Skeletal muscle tissue (tissue), 4 donors: ENCODE results near the gene RHOT1. TPM values are rescaled to one million over a fixed set of nuclear protein-coding genes. Genes with fewer than 3 reads are reported as not detected.

Experiments
- H3K27ac ChIP-seq: one replicate; pipeline ENCODE4 v1.7.0; 2013; ENCODE audit warnings: mild to moderate bottlenecking, low read depth, low read length, inconsistent platforms
- H3K27me3 ChIP-seq, 3 donors: one replicate each; pipeline ENCODE4 v1.7.0; 2013; ENCODE audit warnings: low read length in 3 of 3; ENCODE audit not compliant: control insufficient read depth in 3 of 3, insufficient read depth in 3 of 3
- H3K36me3 ChIP-seq, 3 donors: one replicate each; pipeline ENCODE4 v1.7.0; 2013; ENCODE audit warnings: low read length in 3 of 3; ENCODE audit not compliant: control insufficient read depth in 3 of 3, insufficient read depth in 3 of 3
- H3K4me1 ChIP-seq, 3 donors: one replicate each; pipeline ENCODE4 v1.7.0; 2013; ENCODE audit warnings: low read length in 3 of 3, mild to moderate bottlenecking in 3 of 3; ENCODE audit not compliant: control insufficient read depth in 3 of 3, insufficient read depth in 3 of 3
- H3K4me3 ChIP-seq, 3 donors: one replicate each; pipeline ENCODE4 v1.7.0; 2013; ENCODE audit warnings: low read length in 3 of 3
- H3K9ac ChIP-seq, 3 donors: one replicate each; pipeline ENCODE4 v1.7.0; 2013; ENCODE audit warnings: low read length in 3 of 3, mild to moderate bottlenecking in 3 of 3, moderate library complexity in 2 of 3, low read depth in 1 of 3
- H3K9me3 ChIP-seq, 3 donors: one replicate each; pipeline ENCODE4 v1.7.0; 2013; ENCODE audit warnings: low read length in 3 of 3; ENCODE audit not compliant: control insufficient read depth in 3 of 3
- total RNA-seq: library from RNA; depleted of rRNA; stranded (reverse); fragments of >200 nt; gene quantifications from one replicate; pipeline ENCODE4 v1.2.3, GENCODE V29; 2014
- donor health status: Osteomylitis.

RHOT1 gene
- total RNA-seq, 1 donor from 2014 or later: 51.1 TPM

DNA sequence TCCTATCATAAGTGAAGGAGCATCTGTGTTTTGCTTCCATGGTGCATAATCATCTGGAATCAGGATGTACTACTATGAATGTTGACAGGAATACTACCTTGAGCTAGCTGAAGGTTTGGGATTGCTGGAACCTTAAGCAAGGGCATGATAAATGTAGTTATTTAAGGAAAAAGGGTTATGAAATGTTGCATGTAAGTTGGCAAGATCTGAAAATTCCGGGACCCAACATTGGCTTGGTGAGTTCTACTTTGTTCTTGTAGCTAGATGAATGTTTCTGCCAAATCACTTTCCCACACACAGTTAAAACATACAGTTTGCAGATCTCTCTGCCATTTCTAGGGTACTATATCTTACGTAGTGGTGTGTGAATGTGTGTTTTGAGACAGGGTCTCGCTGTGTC, 13.6 kb downstream of the RHOT1 start:
- no peaks in the 10 kb centered on the region for H3K27me3 ChIP-seq
- H3K27ac ChIP-seq: no peak overlapping the region
- H3K9ac ChIP-seq: no peak overlapping the region
- H3K4me1 ChIP-seq: peaks cover 9 to 29% (median 22%) of the 10 kb centered on the region in 3 donors
- no peaks in the 10 kb centered on the region for H3K9me3 ChIP-seq
- H3K4me3 ChIP-seq: no peak overlapping the region
- H3K36me3 ChIP-seq: peaks cover 5 to 18% (median 10%) of the 10 kb centered on the region in 3 donors

GRCh38 chr17:32156656-32157055, 14.4 kb downstream of the RHOT1 start:
- Histone ChIP-seq H3K36me3 (peaks cover 5 to 19% (median 10%) of the 10 kb centered on the region in 3 donors), H3K4me3 (no peak overlapping the region), H3K9ac (no peak overlapping the region), H3K9me3 (no peaks in the 10 kb centered on the region), H3K4me1 (peaks cover 9 to 30% (median 22%) of the 10 kb centered on the region in 3 donors), H3K27ac (no peak overlapping the region), H3K27me3 (no peaks in the 10 kb centered on the region)

- Histone ChIP-seq H3K27ac (peak overlapping the region; percentile 66), H3K36me3 (peaks cover 5 to 19% (median 10%) of the 10 kb centered on the region in 3 donors), H3K4me1 (peaks cover 9 to 28% (median 19%) of the 10 kb centered on the region in 3 donors)
Observed at GRCh38 chr17:32157225-32157624, 14.9 kb downstream of the RHOT1 start.

GRCh38 chr17:32158870-32159585, 16.7 kb downstream of the RHOT1 start:
- Histone ChIP-seq H3K27me3 (no peaks in the 10 kb centered on the region), H3K27ac (no peak overlapping the region), H3K36me3 (peaks cover 4 to 8% (median 5%) of the 10 kb centered on the region in 3 donors), H3K4me1 (peaks cover 9 to 28% (median 16%) of the 10 kb centered on the region in 3 donors), H3K9me3 (no peaks in the 10 kb centered on the region), H3K4me3 (no peak overlapping the region), H3K9ac (no peak overlapping the region)

More at GRCh38 chr17:32157225-32157624, 14.9 kb downstream of the RHOT1 start:
- no peaks in the 10 kb centered on the region for H3K27me3 ChIP-seq
- no peak overlapping the region for H3K9ac ChIP-seq
- H3K9me3 ChIP-seq: no peaks in the 10 kb centered on the region
- no peak overlapping the region for H3K4me3 ChIP-seq

GRCh38 chr17:32159586-32160438, 17.5 kb downstream of the RHOT1 start:
- Histone ChIP-seq H3K27me3 (no peaks in the 10 kb centered on the region), H3K27ac (no peak overlapping the region), H3K4me1 (peaks cover 9 to 28% (median 16%) of the 10 kb centered on the region in 3 donors), H3K36me3 (peaks cover 4 to 8% (median 5%) of the 10 kb centered on the region in 3 donors), H3K9me3 (no peaks in the 10 kb centered on the region), H3K4me3 (no peak overlapping the region), H3K9ac (peak overlapping the region in 1 of 3 donors; percentile 33)

GRCh38 chr17:32160526-32160925, 18.2 kb downstream of the RHOT1 start:
- Histone ChIP-seq H3K9me3 (no peaks in the 10 kb centered on the region), H3K27me3 (no peaks in the 10 kb centered on the region), H3K27ac (no peak overlapping the region), H3K36me3 (peaks cover 4 to 8% (median 5%) of the 10 kb centered on the region in 3 donors), H3K4me1 (peaks cover 9 to 28% (median 16%) of the 10 kb centered on the region in 3 donors), H3K9ac (no peak overlapping the region), H3K4me3 (no peak overlapping the region)

GRCh38 chr17:32161029-32161428, 18.7 kb downstream of the RHOT1 start:
- peaks cover 5 to 28% (median 15%) of the 10 kb centered on the region in 3 donors for H3K4me1 ChIP-seq
- H3K27ac ChIP-seq: no peak overlapping the region
- peaks cover 4 to 8% (median 5%) of the 10 kb centered on the region in 3 donors for H3K36me3 ChIP-seq
- H3K9ac ChIP-seq: no peak overlapping the region
- H3K9me3 ChIP-seq: no peaks in the 10 kb centered on the region
- H3K27me3 ChIP-seq: no peaks in the 10 kb centered on the region
- no peak overlapping the region for H3K4me3 ChIP-seq

DNA sequence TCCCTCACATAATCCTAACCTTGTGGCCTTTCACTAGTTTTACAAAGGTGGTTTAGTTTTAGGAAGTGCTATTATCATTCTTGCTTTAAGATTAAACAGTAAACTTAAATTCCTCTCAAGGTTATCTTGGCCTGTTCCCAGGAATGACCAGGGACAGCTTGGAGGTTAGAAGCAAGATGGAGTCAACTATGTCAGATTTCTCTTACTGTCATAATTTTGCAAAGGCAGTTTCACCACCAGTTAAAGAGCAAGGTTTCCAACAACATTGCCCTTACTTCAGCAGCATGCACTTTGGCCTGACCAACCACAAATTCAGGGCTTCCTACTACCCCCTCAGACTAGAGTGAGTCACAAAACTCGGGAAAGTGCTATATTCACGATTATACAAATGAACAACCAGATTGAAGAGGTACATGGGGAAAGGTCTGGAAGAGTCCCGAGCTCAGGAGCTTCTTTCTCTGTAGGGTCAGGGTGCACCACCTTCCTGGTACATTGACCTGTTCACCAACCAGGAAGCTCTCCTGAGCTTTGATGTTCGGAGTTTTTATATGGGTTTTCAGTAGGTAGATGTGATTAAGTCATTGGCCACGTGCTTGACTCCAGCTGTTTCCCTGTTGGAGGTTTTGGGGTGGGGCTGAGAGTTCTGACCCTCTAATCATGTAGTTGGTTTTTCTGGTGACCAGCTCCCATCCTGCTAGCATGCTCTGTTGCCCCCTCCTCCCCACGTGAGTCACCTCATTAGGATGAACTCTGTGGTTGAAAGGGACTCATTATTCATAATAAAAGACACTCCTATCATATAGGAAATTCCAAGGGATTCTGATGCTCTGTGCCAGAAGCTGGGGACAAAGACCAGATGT, 19.4 kb downstream of the RHOT1 start:
- H3K27ac ChIP-seq: no peak overlapping the region
- H3K36me3 ChIP-seq: peaks cover 4 to 8% (median 5%) of the 10 kb centered on the region in 3 donors
- H3K9ac ChIP-seq: no peak overlapping the region
- no peak overlapping the region for H3K4me3 ChIP-seq
- peaks cover 5 to 28% (median 15%) of the 10 kb centered on the region in 3 donors for H3K4me1 ChIP-seq
- H3K27me3 ChIP-seq: no peaks in the 10 kb centered on the region
- peaks cover 0 to 4% (median 0%) of the 10 kb centered on the region in 3 donors for H3K9me3 ChIP-seq

- Histone ChIP-seq H3K36me3 (peaks cover 16 to 28% (median 18%) of the 10 kb centered on the region in 3 donors), H3K9me3 (no peaks in the 10 kb centered on the region), H3K9ac (no peak overlapping the region), H3K4me3 (no peak overlapping the region), H3K27ac (no peak overlapping the region), H3K4me1 (no peaks in the 10 kb centered on the region), H3K27me3 (no peaks in the 10 kb centered on the region)
Observed at GRCh38 chr17:32174889-32175288, 32.6 kb downstream of the RHOT1 start.
